Brain microvascular endothelial cell (primary cell): Measurements from ENCODE around the gene FKBP8.
A peak's percentile ranks its signal among the peaks of the same experiment; 100 is the strongest.

Source experiments
- DNase-seq: peaks from one replicate; pipeline ENCODE4 v3.0.0-alpha.2; 2020
- H3K27ac ChIP-seq: fragments of 250-450 bp; sonication (Bioruptor Pico); 2 replicates; pipeline ENCODE4 v1.5.1; 2020; ENCODE audit warnings: mild to moderate bottlenecking, moderate library complexity
- H3K27me3 ChIP-seq: fragments of 250-450 bp; sonication (Bioruptor Pico); replicated peaks from 2 replicates; pipeline ENCODE4 v1.5.1; 2020; ENCODE audit warnings: mild to moderate bottlenecking
- H3K36me3 ChIP-seq: fragments of 250-450 bp; sonication (Bioruptor Pico); replicated peaks from 2 replicates; pipeline ENCODE4 v1.5.1; 2020; ENCODE audit warnings: mild to moderate bottlenecking
- H3K4me3 ChIP-seq: 2 replicates; pipeline ENCODE4 v1.5.1; 2011; ENCODE audit warnings: low read depth, mild to moderate bottlenecking, control low read depth, low read length, moderate library complexity
- in situ Hi-C: cut with HindIII; loops from 2 replicates; pipeline ENCODE4 v1.10.0; 2017; ENCODE audit warnings: low sequenced_read_pairs, low pct_ligation_motif_present
- TF ChIP-seq, protein P1 (sequence below): IDR thresholded peaks from 2 replicates; pipeline ENCODE4 v1.5.1; 2011; ENCODE audit warnings: low read depth, mild to moderate bottlenecking, moderate library complexity, low read length, control low read depth, inconsistent platforms; ENCODE audit errors: missing control alignments

The FKBP8 gene

GRCh38 chr19:18520848-18521691 is 22.3 kb downstream of the FKBP8 start:
- in situ Hi-C loops, result no loop called here
- no peak for DNase-seq
- TF ChIP-seq, protein P1, sequence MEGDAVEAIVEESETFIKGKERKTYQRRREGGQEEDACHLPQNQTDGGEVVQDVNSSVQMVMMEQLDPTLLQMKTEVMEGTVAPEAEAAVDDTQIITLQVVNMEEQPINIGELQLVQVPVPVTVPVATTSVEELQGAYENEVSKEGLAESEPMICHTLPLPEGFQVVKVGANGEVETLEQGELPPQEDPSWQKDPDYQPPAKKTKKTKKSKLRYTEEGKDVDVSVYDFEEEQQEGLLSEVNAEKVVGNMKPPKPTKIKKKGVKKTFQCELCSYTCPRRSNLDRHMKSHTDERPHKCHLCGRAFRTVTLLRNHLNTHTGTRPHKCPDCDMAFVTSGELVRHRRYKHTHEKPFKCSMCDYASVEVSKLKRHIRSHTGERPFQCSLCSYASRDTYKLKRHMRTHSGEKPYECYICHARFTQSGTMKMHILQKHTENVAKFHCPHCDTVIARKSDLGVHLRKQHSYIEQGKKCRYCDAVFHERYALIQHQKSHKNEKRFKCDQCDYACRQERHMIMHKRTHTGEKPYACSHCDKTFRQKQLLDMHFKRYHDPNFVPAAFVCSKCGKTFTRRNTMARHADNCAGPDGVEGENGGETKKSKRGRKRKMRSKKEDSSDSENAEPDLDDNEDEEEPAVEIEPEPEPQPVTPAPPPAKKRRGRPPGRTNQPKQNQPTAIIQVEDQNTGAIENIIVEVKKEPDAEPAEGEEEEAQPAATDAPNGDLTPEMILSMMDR, result peak; percentile 26
- Histone ChIP-seq H3K27me3 (no peaks in the 10 kb centered on the region), H3K27ac (peak overlapping the region; percentile 78), H3K36me3 (no peaks in the 10 kb centered on the region), H3K4me3 (peak overlapping the region; percentile 93)

DNA sequence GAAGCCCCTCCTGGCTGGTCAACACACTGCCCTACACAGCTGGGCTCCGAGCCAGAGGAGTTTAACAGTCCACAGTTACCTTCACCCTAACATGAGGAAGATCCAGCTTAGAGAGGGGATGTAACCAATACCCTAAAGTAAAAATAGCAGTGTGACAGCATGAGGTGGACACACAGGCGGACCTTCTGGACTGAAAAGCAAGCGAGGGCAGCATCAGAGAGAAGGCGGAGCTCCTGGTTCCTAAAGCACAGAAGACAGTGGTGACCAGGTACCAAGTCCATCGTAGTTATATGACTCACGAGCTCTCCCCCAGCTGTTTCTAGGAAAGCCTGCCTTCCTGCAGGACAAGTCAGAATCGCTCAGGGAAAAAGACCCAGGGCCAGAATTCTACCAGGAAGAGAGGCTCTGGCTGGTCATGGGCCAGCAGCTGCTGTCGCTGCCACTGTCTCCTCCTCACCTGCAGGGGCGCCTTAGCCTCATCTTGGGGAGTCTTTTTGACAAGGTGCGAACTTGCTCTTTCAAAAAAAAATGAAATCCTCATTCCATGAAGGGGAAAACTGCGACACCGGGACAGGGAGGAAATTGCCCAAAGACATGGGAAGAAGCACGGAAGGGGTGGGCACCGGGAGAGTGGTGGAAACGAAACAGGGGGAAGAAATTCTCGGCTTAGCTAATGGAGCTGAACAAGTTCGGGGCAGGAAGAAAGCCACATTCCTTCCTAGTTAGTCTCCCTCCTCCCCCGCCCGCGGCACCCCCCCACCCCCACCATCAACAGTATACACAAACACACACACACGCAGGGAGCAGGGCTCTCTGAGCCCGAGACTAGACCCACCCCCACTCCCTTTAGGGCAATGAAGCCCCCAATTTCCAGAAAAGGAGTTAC is 23.2 kb downstream of the FKBP8 start:
- Histone ChIP-seq H3K4me3 (peak overlapping the region; percentile 93), H3K36me3 (no peaks in the 10 kb centered on the region), H3K27ac (peak overlapping the region; percentile 78), H3K27me3 (no peaks in the 10 kb centered on the region)
- TF ChIP-seq, protein P1, result peak; percentile 81
- peak; percentile 67 for DNase-seq
- in situ Hi-C loops, result no loop called here

DNA sequence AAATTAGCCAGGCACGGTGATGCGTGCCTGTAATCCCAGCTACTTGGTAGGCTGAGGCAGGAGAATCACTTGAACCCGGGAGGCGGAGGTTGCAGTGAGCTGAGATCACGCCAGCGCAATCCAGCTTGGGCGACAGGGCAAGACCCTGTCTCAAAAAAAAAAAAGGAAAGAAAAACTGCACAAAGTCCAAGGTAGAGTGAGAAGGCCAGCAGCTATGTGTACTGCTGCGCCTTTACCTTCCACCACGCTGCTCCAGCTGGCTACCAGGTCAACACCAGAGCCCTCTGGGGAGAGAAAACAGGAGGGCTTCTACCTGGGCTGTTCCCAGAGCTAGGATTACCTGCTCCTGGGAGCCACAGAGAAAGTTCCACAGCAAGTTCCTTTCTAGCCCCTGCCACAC is 24.7 kb downstream of the FKBP8 start:
- Histone ChIP-seq H3K4me3 (no peak overlapping the region), H3K36me3 (no peaks in the 10 kb centered on the region), H3K27ac (no peak overlapping the region), H3K27me3 (no peaks in the 10 kb centered on the region)
- TF ChIP-seq, protein P1, result no peak
- no peak for DNase-seq
- in situ Hi-C loops, result no loop called here

DNA sequence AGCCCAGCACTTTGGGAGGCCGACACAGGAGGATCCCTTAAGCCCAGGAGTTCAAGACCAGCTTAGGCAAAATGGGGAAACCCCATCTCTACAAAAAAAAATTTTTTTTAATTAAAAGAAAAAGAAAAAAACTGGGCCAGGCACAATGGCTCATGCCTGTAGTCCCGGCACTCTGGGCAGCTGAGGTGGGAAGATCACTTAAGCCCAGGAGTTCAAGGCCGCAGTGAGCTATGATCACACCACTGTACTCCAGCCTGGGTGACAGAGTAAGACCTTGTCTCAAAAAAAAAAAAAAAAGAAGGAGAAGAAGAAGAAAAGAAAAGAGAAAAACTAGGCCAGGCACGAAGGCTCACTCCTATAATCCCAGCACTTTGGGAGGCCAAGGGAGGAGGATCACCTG is 25.8 kb downstream of the FKBP8 start:
- Histone ChIP-seq H3K27ac (no peak overlapping the region), H3K36me3 (no peaks in the 10 kb centered on the region), H3K4me3 (no peak overlapping the region), H3K27me3 (no peaks in the 10 kb centered on the region)
- in situ Hi-C loops, result no loop called here
- DNase-seq, result no peak
- TF ChIP-seq, protein P1, result no peak

DNA sequence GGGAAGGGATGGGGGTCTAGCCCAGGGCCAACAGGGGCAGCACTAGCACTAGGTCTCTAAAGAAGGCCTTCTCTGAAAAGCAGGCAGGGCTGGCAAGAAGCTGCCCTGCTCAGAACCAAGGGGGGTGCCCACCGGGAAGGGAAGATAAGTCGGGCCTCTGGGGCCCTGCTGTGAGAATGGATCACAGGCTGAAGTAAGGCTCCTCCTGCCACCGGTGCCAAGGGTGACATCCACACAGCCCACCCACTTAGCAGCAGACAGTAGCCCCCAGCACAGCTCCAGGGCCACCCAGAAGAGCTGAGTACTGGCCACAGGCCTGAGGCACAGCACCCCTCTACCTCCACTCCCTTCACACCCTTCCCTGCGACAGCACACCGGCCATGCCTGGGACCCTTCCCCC is 27.4 kb downstream of the FKBP8 start:
- H3K4me3 ChIP-seq, result no peak overlapping the region
- no peak overlapping the region for H3K27ac ChIP-seq
- TF ChIP-seq, protein P1, result no peak
- no peaks in the 10 kb centered on the region for H3K36me3 ChIP-seq
- in situ Hi-C loops, result no loop called here
- no peaks in the 10 kb centered on the region for H3K27me3 ChIP-seq
- DNase-seq, result no peak
